ENCODE data around the gene HDAC7. TPM values are rescaled to one million over a fixed set of nuclear protein-coding genes. Genes with fewer than 3 reads are reported as not detected.

The HDAC7 gene
- total and polyA plus RNA-seq, 4 donors: 49.3 to 119 (median 69.7) TPM

DNA sequence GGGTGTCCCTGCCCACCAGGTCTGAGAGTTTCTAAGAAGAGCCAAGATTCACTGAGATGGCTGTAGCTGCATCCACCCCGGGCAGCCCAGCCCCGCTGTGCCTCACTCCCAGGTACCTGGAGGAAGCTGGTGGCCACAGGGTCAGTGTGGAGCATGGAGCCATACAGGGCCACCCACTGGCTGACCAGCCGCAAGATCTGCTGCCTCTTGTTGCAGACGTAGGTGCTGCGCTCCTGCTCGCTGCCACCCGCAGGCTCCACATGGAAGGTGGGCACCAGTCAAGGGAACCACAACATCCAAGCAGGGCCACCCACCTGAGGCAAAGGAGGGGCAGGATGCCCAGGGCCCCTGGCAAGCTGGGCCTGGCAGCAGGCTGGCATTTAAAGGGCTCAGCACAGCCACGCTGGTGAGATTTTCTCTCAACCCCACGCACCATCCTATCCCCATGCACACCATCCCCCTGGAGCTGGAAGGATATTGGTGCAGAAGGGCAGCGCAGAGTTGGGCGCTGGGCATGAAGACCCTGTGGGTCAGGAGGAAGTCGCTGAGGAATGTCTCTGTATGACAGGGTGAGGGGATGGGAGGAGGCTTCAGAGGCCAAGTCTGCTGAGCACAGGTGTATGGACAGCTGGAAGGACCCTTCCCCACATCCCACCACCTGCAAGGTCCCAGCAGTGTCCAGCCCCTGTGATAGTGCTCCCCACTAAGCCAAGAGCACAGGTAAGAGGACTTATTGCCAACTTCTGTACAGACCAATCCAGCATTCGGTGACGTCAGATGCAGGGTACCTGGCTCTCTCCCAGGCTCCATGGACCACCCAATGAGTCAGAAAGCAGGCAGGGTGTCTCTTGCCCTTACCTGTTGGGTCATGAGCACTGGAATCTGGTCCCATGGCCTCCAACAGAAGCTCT is 71.9 kb downstream of the HDAC7 start:
- DNase-seq: no peak

DNA sequence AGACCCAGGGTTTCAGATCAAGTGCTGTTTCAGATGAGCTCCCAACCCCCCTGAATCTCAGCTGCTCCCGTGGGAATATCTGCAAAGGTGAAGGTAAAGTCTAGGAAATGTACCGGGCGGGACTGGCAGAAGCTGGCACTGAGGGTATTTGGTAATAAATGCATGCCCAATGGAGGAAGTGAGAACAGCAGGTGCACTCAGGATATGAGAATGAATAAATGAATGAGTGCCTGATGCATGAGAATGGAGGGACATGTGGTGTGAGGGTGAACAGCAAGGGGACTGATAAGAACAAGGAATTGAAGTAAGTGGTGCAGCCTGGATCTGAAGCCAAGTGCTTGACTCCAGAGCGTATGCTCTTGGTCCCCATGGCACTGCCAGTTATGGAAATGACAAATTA is 72.6 kb downstream of the HDAC7 start:
- TF ChIP-seq, protein P1, sequence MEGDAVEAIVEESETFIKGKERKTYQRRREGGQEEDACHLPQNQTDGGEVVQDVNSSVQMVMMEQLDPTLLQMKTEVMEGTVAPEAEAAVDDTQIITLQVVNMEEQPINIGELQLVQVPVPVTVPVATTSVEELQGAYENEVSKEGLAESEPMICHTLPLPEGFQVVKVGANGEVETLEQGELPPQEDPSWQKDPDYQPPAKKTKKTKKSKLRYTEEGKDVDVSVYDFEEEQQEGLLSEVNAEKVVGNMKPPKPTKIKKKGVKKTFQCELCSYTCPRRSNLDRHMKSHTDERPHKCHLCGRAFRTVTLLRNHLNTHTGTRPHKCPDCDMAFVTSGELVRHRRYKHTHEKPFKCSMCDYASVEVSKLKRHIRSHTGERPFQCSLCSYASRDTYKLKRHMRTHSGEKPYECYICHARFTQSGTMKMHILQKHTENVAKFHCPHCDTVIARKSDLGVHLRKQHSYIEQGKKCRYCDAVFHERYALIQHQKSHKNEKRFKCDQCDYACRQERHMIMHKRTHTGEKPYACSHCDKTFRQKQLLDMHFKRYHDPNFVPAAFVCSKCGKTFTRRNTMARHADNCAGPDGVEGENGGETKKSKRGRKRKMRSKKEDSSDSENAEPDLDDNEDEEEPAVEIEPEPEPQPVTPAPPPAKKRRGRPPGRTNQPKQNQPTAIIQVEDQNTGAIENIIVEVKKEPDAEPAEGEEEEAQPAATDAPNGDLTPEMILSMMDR (IDR thresholded peaks at IDR 0.05; ENCODE audit: control extremely low read depth, extremely low read depth): no peak
- Histone ChIP-seq H3K4me3 (no peak overlapping the region), H3K9me3 (ENCODE audit: control insufficient read depth in 4 of 4, insufficient read depth in 3 of 4, low read length in 3 of 4) (no peaks in the 10 kb centered on the region), H3K9ac (ENCODE audit: insufficient read depth in 1 of 2, low read length in 2 of 2) (no peak overlapping the region), H3K27me3 (ENCODE audit: control insufficient read depth in 3 of 3, insufficient read depth in 3 of 3, low read length in 2 of 3) (no peaks in the 10 kb centered on the region), H3K4me1 (ENCODE audit: control insufficient read depth in 5 of 5, insufficient read depth in 5 of 5, low read length in 5 of 5) (peaks cover 0 to 9% (median 4%) of the 10 kb centered on the region in 5 donors), H3K27ac (ENCODE audit: low read depth in 1 of 2, low read length in 1 of 2) (no peak overlapping the region), H3K36me3 (ENCODE audit: control insufficient read depth in 4 of 4, insufficient read depth in 4 of 4, low read length in 4 of 4) (peaks cover 0 to 24% (median 0%) of the 10 kb centered on the region in 4 donors)
- ATAC-seq (ENCODE audit: insufficient read depth, low FRiP score) (no peak), DNase-seq (no peak)
- 83 to 86% methylated on average over 4 of the region's 4 CpGs for WGBS, 2 donors

More for the DNA sequence above, 71.9 kb downstream of the HDAC7 start:
- no peaks in the 10 kb centered on the region for H3K9me3 ChIP-seq (ENCODE audit: control insufficient read depth in 4 of 4, insufficient read depth in 3 of 4, low read length in 3 of 4)
- WGBS, 2 donors: 93% methylated on average over 14 of the region's 14 CpGs
- peaks cover 0 to 24% (median 0%) of the 10 kb centered on the region in 4 donors for H3K36me3 ChIP-seq (ENCODE audit: control insufficient read depth in 4 of 4, insufficient read depth in 4 of 4, low read length in 4 of 4)
- no peak overlapping the region for H3K9ac ChIP-seq (ENCODE audit: insufficient read depth in 1 of 2, low read length in 2 of 2)
- ATAC-seq (ENCODE audit: insufficient read depth, low FRiP score): no peak
- TF ChIP-seq, protein P1 (IDR thresholded peaks at IDR 0.05; ENCODE audit: control extremely low read depth, extremely low read depth): no peak
- peaks cover 0 to 9% (median 4%) of the 10 kb centered on the region in 5 donors for H3K4me1 ChIP-seq (ENCODE audit: control insufficient read depth in 5 of 5, insufficient read depth in 5 of 5, low read length in 5 of 5)
- H3K27ac ChIP-seq (ENCODE audit: low read depth in 1 of 2, low read length in 1 of 2): no peak overlapping the region
- no peak overlapping the region for H3K4me3 ChIP-seq
- no peaks in the 10 kb centered on the region for H3K27me3 ChIP-seq (ENCODE audit: control insufficient read depth in 3 of 3, insufficient read depth in 3 of 3, low read length in 2 of 3)

DNA sequence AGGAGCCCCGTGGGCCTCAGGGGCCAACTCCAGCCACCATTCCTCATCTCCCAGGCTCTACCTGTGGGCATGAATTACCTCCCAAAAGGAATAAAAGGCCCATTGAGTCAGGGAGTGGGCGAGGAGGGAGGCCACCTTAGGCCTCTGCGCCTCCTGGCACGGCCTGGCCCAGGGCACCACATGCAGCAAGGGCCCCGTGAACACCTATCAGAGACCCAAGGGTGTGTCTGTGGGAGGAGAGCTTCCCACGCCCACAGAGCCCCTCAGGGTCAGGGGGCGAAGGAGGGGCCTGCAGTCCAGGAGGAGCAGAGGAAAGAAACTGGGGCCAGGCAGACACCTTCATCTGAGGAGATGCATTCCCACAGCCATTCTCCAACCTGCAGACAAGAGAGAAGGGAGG is 73.2 kb downstream of the HDAC7 start:
- Histone ChIP-seq H3K36me3 (ENCODE audit: control insufficient read depth in 4 of 4, insufficient read depth in 4 of 4, low read length in 4 of 4) (peaks cover 0 to 23% (median 0%) of the 10 kb centered on the region in 4 donors), H3K4me1 (ENCODE audit: control insufficient read depth in 5 of 5, insufficient read depth in 5 of 5, low read length in 5 of 5) (peaks cover 0 to 12% (median 3%) of the 10 kb centered on the region in 5 donors), H3K27me3 (ENCODE audit: control insufficient read depth in 3 of 3, insufficient read depth in 3 of 3, low read length in 2 of 3) (no peaks in the 10 kb centered on the region), H3K27ac (ENCODE audit: low read depth in 1 of 2, low read length in 1 of 2) (no peak overlapping the region), H3K9me3 (ENCODE audit: control insufficient read depth in 4 of 4, insufficient read depth in 3 of 4, low read length in 3 of 4) (no peaks in the 10 kb centered on the region), H3K9ac (ENCODE audit: insufficient read depth in 1 of 2, low read length in 2 of 2) (no peak overlapping the region), H3K4me3 (no peak overlapping the region)
- WGBS, 2 donors: 90% methylated on average over 7 of the region's 7 CpGs
- ATAC-seq (ENCODE audit: insufficient read depth, low FRiP score) (no peak), DNase-seq (no peak)
- TF ChIP-seq, protein P1 (IDR thresholded peaks at IDR 0.05; ENCODE audit: control extremely low read depth, extremely low read depth): no peak
